ENCODE results near the gene FRMD4A.

DNA sequence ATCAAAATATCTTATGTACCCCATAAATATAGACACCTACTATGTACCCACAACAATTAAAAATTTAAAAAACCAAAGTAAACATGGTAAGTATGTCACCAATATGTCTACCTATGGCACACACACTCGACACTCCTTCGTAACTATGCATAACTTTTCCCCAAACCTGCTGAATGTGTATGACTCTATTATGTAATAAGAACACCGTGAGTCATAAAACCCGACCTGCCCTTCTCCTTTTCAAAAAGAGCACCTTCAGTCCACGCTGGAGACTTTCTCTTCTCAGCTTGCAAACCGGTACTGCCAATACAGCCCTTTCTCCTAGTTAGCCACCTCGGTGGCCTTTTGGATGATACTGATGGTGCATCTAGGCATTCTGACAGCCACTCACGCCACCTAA lies 557.7 kb downstream of the FRMD4A start:
- no peak for TF ChIP-seq EGR1 (IDR thresholded peaks at IDR 0.05)
- TF ChIP-seq CEBPB (IDR thresholded peaks at IDR 0.05) = no peak
- no peak for TF ChIP-seq CREB1 (IDR thresholded peaks at IDR 0.05; ENCODE audit: low read depth)
- TF ChIP-seq, protein P1, sequence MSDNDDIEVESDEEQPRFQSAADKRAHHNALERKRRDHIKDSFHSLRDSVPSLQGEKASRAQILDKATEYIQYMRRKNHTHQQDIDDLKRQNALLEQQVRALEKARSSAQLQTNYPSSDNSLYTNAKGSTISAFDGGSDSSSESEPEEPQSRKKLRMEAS (IDR thresholded peaks at IDR 0.05) = no peak
- TF ChIP-seq TAF1 (IDR thresholded peaks at IDR 0.05; ENCODE audit: low read depth) = no peak
- no peak for TF ChIP-seq ZBTB7A (IDR thresholded peaks at IDR 0.05; ENCODE audit: low read depth)

Data from Ishikawa (cell line).